Measurements from ENCODE around the gene TTLL9.

Gene TTLL9

GRCh38 chr20:31859266-31859997 lies 11.0 kb upstream of the TTLL9 start:
- no peak for DNase-seq

DNA sequence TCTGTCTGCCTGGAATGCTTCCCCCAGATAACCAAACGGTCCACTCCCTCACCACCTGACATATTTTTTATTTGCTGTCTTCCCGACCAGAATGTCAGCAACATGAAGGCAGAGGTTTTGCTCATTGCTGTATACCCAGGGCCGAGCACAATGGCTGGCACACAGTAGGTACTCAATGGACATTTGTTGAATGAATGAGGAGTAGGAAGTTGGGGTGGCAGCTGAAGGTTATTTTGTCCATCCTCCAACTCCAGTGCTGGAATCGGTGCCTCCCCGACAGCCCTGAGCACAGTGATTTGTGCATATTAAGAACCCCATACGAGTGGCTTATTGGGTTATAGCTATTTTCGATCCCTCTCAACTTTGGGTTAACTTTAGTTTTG lies 10.4 kb upstream of the TTLL9 start:
- no peak for DNase-seq

DNA sequence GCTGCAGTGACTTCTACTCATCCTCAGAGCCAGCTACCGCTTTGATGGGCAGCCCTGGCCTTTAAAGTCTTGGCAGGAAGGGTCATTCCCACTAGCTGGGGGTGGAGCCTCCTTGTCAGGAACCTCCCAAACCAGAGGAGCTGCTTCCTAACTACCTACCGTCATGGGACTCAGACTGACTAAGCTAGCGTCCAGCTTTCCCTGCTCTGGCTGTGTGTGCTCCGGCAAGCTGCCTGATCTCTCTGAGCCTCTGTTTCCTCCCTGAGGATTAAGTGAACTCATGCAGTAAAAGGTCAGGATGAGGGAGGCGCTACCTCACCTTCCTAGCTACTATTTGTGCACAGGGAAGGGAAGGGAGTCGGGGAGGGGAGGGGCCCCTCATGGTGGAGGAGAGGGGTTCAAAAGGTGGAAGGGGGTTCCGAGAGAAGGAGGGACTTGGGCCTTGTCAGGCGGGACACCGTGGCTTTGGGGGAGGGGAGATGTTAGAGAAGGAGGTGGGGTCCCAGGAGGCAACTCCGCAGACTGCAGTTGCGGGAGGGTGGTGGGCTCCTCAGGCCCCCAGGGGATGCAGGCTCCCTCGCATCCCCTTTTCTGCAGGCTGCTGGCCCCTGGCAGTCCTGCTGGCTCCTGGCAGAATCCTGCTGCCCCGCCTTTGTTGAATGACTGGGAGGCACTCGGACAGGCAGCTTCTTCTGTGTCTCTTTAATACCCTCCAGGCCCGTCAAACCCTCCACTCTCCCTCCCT lies 9.9 kb upstream of the TTLL9 start:
- no peak for DNase-seq

DNA sequence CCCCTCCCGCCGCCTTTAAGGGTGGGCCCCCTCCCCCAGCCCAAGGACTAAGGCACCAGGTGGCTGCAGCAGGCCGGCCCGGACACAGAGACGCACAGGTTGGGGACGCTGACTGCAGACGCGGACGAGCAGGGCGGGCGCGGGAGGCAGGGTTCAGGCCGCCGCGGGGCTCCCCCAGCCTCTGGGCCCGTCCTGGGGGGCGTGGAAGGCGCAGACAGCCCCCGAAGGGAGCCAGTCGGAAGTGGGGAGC lies 9.4 kb upstream of the TTLL9 start:
- peak; percentile 26 for DNase-seq

DNA sequence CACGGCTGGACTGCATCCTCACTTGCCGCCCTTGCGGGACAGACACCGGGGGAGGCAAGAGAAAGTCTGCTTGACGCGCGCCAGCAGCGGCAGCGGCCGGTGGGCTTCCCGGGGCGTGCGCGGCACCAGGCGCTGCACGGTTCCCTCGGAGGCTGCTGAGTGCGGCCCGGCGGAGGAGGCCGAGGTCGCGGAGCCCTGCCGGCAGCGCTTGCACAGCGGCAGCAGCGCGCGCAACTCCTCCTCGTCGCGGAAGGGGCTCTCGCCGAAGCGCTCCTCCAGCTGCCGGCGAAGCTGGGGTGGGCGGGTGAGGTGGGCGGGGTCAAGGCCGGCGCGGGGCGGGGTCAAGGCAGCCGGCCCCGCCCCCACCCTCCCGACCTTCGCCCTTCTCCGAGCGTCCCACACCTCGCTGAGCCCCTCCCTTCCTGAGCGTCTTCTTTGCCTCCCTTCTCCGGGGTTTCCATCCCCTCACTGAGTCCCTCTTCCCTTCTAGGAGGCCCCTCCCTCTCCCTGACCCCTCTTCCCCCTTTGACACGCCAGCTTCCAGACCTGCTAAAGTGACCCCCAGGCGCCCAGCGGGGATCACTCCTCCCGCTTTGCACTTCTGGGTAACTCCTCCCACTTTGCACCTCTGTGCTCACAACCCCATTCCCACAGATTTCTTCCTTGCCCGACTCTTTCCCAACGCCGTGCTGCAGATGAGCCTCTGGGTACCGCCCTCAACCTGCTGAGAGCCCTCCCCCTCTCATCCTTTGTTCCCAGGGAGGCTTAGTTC lies 8.9 kb upstream of the TTLL9 start:
- peak; percentile 79 for DNase-seq

- no peak for DNase-seq
Observed at GRCh38 chr20:31862157-31862470, 8.3 kb upstream of the TTLL9 start.

DNA sequence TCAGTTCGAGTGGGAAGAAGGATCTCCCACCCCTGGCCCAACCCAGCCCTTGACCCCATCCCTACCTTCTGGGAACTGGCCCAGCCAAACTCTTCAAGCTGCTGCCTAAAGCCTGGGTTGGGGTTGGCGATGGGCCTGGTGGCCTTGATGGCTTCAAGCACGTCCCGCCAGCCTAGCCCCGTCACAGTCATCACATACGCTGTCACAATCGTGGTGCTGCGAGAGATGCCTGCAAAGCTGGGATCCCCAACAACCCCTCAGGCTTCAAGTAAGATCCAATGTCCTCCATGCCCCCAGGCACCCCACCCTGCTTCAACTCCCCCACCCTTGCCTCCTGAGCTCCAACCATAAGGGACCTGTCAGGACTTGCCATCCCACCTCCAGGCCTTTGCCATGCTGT lies 7.9 kb upstream of the TTLL9 start:
- no peak for DNase-seq

DNA sequence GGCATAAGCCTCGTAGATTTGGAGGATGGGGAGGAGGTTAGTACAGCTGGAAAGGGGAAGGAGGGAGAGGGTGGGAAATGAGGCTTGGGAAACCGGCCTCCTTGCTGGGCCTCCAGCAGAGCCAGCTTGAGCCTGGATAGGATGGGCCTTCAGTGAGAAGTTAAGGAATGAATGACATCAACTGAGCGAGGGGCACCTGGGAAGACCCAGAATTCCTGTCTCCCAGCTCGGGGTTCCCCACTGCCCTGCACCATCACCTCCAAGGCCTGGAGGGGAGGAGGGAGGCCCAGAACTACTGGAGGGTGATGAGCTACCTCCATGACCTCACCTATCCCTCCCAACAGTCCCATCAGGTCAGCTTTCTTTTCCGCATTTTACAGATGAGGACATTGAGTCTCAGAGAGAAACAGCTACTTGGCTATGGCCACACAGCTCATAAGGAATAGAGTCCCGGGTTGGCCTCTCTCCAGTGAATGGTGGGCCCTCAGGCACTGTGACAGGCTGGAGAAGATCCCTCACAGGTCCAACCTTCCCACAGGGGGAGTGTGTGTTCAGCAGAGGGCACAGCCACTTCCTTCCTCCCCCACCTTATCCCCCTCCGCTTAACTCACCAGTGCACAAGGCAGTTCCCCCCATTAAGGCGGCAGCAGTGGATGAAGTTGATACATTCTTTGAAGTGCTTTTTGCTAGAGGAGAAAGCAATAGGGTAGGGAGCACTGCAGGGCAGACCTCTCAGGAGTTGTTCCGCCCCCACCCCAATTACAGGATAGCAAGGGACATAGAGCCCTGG lies 6.9 kb upstream of the TTLL9 start:
- no peak for DNase-seq

GRCh38 chr20:31864521-31865400 lies 5.7 kb upstream of the TTLL9 start:
- DNase-seq, result no peak

DNA sequence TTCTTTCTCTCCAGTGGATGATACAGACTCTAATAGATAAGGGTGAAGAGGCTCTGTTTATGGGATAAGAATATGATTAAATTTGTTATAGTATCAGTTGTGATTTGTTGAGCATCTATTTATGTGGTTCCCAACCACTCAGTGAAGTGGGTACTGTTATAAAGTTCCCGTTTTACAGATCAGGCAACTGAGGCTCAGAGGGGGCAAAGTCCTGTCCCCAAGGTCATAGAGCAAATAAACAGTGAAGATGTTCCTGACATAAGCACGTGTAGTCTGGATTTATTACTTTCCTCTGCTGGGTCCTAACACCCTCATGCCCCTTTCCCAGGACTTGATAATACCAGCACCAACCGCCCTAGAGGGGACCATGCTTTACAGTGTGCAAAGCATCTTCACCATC lies 4.2 kb upstream of the TTLL9 start:
- no peak for DNase-seq

GRCh38 chr20:31868853-31869672 lies 1.4 kb upstream of the TTLL9 start:
- no peak for DNase-seq

GRCh38 chr20:31869673-31869941 lies 827 bp upstream of the TTLL9 start:
- DNase-seq, result no peak

GRCh38 chr20:31870726-31871617 lies 538 bp downstream of the TTLL9 start:
- DNase-seq, result no peak

GRCh38 chr20:31871618-31871954 lies 1.2 kb downstream of the TTLL9 start:
- DNase-seq, result no peak

DNA sequence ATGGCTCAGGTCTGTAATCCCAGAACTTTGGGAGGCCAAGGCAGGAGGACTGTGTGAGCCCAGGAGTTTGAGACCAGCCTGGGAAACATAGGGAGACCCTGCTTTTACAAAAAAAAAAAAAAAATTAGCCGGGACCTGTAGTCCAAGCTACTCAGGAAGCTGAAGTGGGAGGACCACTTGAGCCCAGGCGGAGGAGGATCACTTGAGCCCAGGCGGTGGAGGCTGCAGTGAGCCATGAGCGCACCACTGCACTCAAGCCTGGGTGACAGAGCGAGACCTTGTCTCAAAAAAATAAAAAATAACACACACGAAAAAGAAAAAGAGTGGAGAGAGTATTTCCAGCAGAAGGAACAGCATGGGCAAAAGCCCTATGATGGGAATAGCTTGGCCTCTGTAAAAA lies 2.0 kb downstream of the TTLL9 start:
- peak; percentile 25 for DNase-seq

GRCh38 chr20:31875671-31876070 lies 5.2 kb downstream of the TTLL9 start:
- no peak for DNase-seq

- no peak for DNase-seq
Observed at GRCh38 chr20:31877684-31878083, 7.2 kb downstream of the TTLL9 start.

- peak; percentile 90 for DNase-seq
Observed at GRCh38 chr20:31879143-31879987, 8.9 kb downstream of the TTLL9 start.

GRCh38 chr20:31881945-31882344 lies 11.5 kb downstream of the TTLL9 start:
- DNase-seq, result no peak

GRCh38 chr20:31883829-31884228 lies 13.4 kb downstream of the TTLL9 start:
- no peak for DNase-seq
